Suppressor macrophage treated with lipopolysaccharide for 1 hour (primary cell): Measurements from ENCODE around the gene CLASRP.

Experiments used
- DNase-seq, 3 donors: peaks; one replicate each; pipeline ENCODE4 v3.0.0-alpha.2; 2020 to 2022

The CLASRP gene

DNA sequence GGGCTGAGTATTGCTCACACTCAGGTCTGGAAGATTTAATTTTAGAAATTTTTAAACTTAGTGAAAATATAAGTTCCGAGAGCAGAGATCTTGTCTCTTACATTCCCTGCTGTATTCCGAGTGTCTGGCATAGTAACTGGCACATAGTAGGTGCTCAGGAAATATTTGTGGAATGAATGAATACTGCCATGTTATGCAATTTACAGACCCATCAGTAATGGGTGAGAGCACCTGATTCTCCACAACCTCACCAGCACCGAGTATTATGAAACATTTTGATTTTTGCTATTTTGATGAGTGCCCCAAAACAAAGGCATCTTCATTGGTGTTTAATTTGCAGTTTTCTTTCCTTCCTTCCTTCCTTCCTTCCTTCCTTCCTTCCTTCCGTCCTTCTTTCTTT is 15.8 kb upstream of the CLASRP start:
- no peak for DNase-seq

DNA sequence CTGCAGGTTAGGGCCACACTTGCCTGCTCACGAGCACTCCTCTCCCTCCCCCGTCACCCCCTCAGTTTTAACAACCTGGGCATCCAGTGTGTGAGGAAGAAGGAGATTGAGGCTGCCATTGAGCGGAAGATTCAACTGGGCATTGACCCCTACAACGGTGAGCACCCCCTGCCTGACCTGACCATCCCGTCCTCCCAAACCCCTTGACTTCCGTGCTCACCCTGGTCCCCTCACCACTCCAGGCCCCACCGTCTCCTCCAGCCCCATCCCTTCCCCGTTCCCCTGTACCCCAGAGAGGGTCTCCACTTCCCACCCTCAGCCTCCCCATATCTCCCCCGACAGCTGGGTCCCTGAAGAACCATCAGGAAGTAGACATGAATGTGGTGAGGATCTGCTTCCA is 13.6 kb upstream of the CLASRP start:
- DNase-seq, result no peak

DNA sequence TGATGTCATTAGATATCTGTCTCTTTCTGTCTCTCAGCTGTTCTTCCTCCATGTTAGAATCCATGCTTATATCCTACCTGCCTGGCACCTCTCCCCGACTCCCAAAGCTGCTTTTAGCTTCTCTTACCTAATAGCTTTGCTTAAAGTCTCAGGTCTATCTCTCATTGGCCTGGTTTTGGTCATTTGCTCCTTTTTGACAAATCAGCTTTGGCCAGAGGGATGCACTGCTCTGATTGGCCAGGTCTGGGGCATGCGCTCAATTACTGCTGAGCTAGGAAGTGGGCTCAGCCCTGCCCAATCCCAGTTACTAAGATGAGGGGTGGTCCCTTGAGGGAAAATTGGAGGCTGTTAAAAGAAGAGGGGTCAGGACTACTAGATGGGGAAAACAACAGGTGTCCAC is 11.5 kb upstream of the CLASRP start:
- no peak for DNase-seq

DNA sequence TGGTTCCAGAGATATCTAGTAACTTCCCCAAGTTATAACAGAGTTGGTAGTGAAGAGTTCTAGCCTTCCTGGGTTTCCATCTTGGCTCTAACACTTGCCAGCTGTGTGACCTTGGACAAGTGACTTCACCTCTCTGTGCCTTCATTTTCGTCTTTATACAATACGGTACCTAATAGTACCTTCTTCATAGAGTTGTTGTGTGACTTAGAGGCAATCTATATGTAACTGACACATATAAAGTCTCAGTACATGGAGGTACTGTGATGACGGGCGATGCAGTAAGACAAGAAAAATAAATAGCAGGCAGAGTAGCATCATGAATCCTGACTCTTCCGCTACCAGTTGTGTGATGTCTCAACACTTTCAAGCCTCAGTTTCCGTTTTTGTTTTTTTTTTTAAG is 8.0 kb upstream of the CLASRP start:
- no peak for DNase-seq

DNA sequence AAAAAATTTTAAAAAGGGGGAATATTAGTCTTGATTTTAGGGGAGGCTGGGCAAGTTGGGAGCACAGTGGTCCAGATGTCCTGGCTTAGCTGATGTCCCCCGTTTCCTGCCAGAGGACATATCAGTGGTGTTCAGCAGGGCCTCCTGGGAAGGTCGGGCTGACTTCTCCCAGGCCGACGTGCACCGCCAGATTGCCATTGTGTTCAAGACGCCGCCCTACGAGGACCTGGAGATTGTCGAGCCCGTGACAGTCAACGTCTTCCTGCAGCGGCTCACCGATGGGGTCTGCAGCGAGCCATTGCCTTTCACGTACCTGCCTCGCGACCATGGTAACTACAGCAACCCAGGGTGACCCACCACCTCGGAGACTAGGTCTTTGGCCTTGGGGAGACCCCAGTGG is 6.4 kb upstream of the CLASRP start:
- DNase-seq, result no peak

DNA sequence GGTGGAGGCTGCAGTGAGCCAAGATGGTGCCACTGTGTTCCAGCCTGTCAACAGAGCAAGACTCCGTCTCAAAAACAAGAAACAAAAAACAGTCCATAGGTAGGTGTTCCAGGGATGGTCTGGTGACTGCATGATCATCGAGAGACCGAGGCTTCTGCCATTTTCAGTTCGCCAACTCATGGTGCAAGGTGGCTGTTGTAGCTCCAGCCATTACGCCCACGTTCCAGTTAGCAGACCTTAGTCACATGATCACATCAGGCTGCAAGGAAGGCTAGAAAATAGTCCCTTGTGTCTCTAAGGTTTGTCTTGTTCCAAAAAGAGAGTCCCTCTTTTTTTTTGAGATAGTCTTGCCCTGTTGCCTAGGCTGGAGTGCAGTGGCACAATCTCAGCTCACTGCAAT is 3.1 kb upstream of the CLASRP start:
- no peak for DNase-seq

DNA sequence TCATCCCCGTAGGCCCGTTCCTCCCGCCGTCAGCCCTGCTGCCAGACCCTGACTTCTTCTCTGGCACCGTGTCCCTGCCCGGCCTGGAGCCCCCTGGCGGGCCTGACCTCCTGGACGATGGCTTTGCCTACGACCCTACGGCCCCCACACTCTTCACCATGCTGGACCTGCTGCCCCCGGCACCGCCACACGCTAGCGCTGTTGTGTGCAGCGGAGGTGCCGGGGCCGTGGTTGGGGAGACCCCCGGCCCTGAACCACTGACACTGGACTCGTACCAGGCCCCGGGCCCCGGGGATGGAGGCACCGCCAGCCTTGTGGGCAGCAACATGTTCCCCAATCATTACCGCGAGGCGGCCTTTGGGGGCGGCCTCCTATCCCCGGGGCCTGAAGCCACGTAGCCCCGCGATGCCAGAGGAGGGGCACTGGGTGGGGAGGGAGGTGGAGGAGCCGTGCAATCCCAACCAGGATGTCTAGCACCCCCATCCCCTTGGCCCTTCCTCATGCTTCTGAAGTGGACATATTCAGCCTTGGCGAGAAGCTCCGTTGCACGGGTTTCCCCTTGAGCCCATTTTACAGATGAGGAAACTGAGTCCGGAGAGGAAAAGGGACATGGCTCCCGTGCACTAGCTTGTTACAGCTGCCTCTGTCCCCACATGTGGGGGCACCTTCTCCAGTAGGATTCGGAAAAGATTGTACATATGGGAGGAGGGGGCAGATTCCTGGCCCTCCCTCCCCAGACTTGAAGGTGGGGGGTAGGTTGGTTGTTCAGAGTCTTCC is 1.3 kb upstream of the CLASRP start:
- no peak for DNase-seq

DNA sequence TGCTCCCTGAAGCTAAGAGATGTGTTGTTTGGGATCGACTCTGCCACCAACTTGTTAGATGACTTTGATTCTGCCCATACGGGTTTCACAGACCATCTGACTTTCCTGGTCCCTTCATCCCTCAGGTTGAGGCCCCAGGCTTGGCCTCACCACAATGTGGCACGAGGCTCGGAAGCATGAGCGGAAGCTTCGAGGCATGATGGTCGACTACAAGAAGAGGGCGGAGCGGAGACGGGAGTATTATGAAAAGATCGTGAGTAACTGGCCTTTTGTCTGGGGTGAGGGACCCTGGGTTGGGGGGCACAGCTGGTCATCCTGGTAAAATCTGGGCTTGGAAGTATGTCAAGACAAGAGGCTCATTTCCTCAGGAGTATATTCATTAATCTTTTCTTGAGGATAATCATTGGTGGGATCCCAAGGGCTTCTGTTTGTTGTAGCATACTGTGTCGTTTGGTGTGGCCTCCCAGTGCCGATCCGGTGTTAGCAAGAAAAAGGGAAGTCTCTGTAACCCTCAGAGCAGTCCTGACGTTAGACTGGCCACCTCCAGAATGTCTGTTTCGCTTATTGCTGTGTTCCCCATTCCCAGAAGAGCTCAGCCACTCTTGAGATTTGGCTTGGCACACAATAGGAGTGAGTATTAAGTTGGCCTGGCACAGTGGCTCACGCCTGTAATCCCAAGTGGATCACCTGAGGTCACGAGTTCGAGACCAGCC is 1.4 kb downstream of the CLASRP start:
- DNase-seq, result peak; percentile 83 to 91 (median 84)

DNA sequence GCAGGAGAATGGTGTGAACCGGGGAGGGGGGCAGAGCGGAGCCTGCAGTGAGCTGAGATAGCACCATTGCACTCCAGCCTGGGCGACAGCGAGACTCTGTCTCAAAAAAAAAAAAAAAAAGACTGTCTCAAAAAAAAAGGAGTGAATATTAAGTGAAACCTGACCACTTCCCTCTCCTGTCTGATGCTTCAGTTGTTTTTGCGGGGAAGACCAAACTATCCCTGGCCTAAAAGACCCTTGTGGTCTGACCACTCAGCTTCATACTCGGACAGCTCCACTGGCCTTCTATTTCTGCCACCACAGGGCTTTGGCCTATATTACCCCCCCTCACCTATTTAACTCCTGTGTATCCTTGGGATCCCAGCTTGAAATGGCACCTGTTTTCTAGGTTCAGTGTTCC is 2.3 kb downstream of the CLASRP start:
- DNase-seq, result no peak

DNA sequence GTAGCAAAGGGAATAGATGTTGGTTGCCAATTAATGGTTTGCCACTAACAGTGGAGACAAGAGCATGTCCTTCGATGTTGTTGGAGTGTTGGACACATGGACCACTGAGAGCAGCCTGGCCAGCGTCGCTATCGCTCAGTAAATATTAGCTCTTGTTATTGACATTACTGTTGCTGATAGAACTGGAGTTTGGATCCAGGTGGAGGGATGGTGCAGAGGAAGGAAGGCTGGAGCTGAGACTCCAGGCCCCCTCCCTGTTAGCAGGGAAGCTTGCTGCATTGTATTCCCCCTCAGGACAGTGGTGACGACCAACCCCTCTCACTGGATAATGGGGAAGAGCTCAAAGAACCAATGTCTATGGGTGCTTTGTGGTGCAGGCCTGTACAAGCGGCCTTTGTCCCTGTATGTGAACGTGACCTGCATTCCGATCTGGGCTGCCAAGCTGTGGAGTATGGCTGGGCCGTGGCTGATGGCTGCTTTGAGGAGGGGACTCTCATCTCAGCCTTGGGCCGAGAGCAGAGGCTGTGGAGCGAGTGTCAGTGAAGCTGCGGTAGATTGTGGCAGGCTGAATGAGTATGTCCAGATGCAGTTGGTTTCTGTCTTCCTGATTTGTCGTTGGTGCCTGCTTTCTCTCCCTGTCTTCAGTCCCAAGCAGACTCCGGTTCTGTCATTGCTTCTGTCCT is 7.0 kb downstream of the CLASRP start:
- no peak for DNase-seq

DNA sequence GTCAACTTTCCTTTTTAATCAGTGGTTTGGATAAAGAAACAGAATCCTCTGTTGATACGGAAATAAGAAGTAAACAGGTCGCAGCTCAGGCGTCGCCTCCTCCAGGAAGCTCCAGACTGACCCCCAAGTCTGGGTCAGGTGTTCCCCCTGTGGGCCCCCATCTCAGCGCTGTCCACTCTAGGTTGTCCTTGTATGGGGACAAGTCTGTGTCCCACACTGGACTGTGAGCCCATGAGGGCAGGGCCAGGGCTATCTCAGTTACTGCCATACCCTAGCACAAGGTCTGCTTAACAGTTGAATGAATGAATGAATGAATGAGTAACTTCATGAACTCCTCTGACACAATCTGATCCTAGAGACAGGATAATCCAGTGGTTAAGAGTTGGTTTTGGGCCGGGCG is 7.5 kb downstream of the CLASRP start:
- DNase-seq, result no peak

DNA sequence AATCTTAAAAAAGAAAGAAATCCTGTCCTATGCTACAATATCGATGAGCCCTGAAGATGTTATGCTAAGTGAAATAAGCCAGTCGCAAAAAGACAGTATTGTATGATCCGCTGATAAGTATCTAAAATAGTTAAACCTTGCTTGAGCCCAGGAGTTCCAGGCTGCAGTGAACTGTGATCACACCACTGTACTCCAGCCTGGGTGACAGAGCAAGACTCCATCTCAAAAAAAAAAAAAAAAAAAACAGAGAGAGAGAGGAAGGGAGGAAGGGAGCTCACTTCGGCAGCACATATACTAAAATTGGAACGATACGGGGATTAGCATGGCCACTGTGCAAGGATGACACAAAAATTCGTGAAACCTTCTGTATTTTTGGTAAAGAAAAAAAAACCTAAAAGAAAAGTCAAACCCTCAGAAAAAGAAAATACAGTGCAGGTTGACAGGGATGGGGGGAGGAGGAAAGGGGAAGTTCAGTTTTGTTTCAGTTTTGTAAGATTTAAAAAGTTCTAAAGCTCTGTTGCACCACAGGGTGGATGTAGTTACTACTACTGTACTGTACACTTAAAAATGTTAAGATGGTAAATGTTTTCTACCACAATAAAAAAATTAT is 8.4 kb downstream of the CLASRP start:
- DNase-seq, result peak; percentile 48 to 64 (median 64)

DNA sequence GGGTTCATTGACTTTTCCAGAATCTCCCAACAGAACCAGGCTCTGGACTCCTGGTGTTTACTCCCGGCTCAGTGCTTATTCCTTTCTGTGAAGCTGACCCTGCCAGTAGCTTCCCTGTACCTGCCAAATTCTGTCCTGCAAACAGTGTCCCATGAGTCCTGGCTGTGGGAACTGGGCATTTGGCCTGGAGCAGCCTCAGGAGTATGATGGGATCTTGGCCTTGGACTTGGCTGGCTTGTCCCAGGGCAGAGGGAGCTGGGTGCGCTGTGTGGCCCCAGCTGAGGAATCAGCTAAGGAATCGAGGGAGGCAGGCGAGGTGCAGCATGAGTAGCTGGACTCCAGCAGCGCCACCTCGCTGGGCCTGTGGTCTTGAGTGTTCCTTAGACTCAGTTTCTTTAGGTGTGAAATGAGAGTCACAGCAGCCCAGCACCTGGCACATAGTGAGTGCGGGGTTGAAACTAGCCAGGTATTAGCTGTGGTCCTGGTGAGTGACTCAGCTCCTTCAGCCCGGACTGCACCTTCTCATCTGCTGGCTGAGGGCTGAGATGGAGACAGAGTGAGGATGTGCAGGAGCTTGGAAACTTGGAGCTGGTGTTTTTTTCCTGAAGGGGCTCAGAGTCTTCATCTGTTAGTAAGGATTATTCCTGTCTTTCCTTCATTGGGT is 10.4 kb downstream of the CLASRP start:
- DNase-seq, result no peak

DNA sequence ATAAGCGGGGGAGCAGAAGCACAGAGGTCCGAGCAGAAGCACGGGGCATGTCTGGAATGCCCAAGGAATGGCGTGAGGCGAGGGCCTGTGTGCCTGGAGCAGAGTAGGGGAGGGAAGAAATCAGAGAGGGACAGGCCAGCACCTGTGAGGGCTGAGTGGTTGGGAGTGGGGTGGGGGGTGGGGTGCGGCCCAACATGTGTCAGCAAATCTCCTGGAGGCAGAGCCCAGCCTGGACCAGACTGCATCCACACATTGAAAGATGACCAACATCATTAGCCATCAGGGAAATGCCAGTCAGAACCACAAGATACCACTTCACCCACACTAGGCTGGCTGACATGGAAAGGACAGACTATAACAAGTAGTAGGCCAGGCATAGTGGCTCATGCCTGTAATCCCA is 11.2 kb downstream of the CLASRP start:
- no peak for DNase-seq

DNA sequence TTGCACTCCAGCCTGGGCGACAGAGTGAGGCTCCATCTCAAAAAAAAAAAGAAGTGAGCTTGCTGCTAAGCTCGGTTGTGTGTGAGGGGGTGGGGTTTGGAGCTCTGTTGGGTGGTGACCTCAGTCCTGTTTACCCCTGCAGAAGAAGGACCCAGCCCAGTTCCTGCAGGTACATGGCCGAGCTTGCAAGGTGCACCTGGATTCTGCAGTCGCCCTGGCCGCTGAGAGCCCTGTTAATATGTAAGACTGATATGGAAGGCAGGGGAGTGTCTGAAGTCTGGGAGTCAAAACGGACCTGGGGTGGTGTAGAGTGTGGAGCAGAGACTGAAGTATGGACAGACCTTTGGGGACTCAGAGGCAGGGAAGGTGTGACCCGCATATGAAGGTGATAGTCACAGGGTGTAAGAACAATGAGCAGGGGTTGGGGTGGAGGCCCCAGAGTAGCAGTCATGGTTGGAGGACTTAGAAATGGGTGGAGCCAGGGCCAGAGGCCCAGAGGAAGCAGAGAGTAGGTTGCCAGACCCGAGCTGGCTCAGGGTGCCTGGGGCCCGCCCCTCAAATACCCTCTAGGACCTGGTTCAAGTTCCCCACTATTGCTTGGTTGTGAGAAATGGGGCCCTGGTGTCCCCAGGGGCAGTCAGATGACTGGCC is 13.2 kb downstream of the CLASRP start:
- DNase-seq, result no peak

DNA sequence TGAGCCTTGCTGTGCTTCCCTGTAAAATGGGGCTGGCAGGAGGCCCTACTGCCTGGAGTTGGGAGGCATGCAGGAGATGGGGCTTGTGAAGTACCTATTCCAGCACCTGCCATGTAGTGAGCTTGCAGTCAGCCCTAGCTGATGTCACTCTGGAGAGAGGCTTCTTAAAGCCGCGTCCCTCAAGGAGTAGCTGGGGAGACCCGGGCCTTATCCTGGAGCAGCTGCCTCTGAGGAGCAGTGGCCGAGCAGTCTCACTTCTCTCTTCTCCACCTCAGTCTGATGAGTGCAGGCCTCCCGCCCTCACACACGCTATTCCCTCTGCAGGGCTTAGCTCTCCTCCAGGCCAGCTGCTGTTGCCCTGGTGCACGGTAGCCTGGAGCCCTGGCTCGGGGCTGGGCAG is 18.0 kb downstream of the CLASRP start:
- DNase-seq, result no peak

DNA sequence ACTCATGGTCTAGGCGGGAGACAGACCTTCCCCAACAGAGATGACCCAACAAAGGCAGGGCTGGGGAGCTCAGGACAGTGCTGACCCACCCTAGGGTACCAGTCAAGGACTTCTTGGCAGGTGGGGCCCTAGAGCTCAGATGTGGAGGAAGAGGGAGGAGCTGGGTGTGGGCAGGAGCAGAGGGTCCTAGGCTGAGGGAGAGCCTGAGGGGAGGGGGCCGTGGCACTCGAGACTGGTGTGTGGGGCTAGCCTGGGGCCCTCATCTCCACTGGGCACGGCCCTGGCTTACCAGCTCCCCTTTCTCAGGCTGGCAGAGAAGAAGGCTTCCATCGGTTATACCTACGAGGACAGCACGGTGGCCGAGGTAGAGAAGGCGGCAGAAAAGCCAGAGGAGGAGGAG is 18.6 kb downstream of the CLASRP start:
- no peak for DNase-seq

DNA sequence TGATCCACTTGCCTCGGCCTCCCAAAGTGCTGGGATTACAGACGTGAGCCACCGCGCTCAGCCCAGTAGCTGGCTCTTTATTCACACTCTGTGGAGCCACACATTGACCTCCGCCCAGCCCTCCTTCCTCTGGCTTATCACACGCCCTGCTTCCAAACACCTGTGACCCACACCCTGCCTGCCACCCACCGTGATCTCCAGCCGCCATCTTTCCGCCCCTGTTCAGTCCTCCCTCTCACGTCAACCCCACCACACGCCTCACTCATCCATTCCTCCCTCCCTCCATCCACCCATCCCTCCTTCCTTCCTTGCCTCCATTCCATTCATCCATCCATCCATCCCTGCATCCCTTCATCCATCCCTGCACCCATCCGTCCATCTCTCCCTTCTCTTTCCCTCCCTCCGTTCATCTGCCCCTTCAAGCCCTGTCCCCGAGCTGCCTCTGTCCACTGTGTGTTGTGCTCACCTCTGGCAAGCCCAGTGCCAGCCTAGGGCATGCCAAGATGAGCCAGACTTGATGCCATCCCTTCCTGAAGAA is 19.8 kb downstream of the CLASRP start:
- no peak for DNase-seq

DNA sequence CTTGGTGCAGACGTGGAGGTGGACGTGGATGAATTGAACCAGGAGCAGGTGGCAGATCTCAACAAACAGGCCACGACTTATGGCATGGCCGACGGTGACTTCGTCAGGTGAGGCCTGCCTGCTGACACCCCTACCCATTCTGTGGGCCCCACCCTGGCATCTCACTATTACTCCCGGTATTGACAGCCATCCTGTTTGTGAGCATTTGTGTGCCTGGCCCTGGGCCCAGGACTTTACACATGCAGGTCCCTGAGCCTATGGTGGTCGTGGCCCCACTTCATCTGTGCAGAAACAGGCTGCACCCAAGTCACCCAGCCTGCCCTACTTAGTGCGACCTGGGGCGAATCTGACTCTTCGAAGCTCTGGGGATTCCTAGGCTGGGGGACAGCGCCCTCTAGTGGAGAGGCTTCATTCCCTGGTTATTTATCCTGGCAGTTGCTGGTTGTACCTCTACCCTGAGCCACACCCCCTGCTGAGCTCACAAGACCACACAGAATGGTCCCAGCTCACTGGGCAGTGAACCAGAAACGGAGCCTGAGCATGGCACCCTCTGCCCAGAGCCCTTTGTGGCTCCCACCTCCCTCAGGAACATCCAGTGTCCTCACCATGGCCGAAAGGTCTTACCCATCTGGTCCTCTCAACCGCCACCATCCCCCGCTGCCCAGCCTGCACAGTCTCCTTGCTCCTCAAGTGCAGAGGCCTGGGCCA is 20.6 kb downstream of the CLASRP start:
- DNase-seq, result peak; percentile 86 to 92 (median 91)

DNA sequence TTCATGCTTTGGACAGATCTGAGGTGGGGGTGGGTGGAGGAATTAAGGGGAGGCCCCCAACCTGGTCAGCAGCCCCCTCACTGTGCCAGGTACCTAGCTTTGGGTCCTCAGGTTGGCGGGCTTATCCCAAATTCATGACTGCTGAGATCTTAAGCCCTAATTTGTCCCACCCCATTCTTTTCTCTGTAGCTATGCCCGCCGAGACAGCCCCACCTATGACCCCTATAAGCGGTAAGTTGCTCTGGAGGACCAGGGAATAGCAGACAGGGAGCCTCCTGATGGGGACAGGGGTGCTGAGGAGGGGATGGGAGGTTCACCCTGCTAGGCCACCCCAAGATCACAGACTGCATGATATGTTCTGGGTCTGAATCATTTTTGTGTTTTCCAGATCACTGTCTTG is 23.1 kb downstream of the CLASRP start:
- DNase-seq, result no peak
